AG09309 (cell line): ENCODE measurements around the gene ADCY4.

Source experiments
- DNase-seq: peaks from one replicate; pipeline ENCODE4 v3.0.0-alpha.2; 2010; ENCODE audit warnings: low read depth
- H3K4me3 ChIP-seq: 2 replicates; pipeline ENCODE4 v1.5.1; 2011; ENCODE audit warnings: mild to moderate bottlenecking, low read depth, low read length, moderate library complexity; ENCODE audit not compliant: control insufficient read depth
- CTCF ChIP-seq: IDR thresholded peaks from 2 replicates; pipeline ENCODE4 v1.5.1; 2011; ENCODE audit warnings: mild to moderate bottlenecking, low read depth, low read length, inconsistent platforms; ENCODE audit not compliant: insufficient read depth, control insufficient read depth; ENCODE audit errors: missing control alignments

Gene ADCY4

GRCh38 chr14:24299255-24300191, 35.3 kb downstream of the ADCY4 start, which contains the start of the genes DHRS1 and NOP9:
TSS of gene DHRS1 (minus strand) at chr14:24299780. CDS start at chr14:24299106, 674 bp downstream.
TSS of gene NOP9 (plus strand) at chr14:24299850. CDS start at chr14:24299955, 105 bp downstream.
- peak within 1 kb of the TSS; percentile 70 for H3K4me3 ChIP-seq
- TF ChIP-seq CTCF = no peak
- peak; percentile 18 for DNase-seq

GRCh38 chr14:24298892-24299254, 36.0 kb downstream of the ADCY4 start:
- H3K4me3 ChIP-seq = peak overlapping the region; percentile 70
- peak; percentile 5 for TF ChIP-seq CTCF
- peak; percentile 13 for DNase-seq

- no peak overlapping the region for H3K4me3 ChIP-seq
- DNase-seq = no peak
- TF ChIP-seq CTCF = peak; percentile 44
These were observed 37.5 kb downstream of the ADCY4 start for GRCh38 chr14:24297190-24297964.

GRCh38 chr14:24296341-24297157, 38.3 kb downstream of the ADCY4 start:
- TF ChIP-seq CTCF = peak; percentile 83
- H3K4me3 ChIP-seq = no peak overlapping the region
- DNase-seq = peak; percentile 67

DNA sequence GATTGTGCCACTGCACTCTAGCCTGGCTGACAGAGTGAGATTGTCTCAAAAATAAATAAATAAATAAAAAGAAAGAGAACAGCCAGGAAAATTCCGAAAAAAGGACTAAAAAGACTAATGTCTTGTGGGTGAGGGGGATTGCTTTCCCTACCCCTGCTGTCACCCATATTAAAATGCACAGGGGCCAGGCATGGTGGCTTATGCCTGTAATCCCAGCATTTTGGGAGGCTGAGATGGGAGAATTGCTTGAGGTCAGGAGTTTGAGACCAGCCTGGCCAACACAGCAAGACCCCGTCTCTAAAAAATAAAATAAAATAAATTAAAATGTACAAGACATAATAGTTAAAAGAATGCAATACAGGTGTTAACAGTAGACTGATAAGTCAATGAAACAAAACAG, 41.3 kb downstream of the ADCY4 start:
- H3K4me3 ChIP-seq = no peak overlapping the region
- TF ChIP-seq CTCF = no peak
- DNase-seq = no peak
